Measurements from ENCODE around the gene IGFBPL1.

The IGFBPL1 gene

DNA sequence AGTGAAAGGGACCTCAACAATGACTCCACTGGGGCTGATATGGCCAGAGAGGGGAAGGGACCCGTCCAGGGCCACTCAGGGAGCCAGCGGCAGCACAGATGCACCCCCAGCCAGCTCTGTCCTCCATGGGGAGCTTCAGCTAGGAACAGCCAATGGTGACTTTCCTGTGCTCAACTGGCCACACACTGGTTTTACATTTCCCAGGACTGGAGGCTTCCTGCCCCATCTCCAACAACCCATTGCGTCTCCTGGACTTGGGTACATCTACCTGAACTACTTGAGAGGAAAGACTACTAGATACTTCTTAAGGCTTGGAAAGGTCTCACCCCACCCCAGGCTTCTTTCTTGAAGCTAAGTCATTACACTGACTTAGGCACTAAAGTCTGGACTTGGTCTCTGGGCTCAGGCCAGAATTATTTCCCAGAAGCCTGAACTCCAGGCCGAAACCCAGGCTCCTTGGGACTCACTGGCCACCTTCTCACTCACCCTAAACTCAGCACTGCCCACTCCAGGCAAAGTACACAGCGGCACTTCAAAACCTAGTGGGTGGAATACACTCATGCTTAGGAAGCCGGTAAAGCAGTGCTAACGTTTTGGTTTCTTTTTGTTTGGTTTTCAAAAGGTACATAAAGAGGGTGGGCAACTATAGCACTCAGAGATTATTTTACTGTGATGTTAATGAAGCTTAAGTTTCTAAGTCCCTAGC is 1.5 kb downstream of the IGFBPL1 start:
- no peak overlapping the region for H3K4me3 ChIP-seq (replicated peaks in 1 of 2; ENCODE audit: low read depth in 2 of 2, low read length in 2 of 2)
- TF ChIP-seq, protein P1, sequence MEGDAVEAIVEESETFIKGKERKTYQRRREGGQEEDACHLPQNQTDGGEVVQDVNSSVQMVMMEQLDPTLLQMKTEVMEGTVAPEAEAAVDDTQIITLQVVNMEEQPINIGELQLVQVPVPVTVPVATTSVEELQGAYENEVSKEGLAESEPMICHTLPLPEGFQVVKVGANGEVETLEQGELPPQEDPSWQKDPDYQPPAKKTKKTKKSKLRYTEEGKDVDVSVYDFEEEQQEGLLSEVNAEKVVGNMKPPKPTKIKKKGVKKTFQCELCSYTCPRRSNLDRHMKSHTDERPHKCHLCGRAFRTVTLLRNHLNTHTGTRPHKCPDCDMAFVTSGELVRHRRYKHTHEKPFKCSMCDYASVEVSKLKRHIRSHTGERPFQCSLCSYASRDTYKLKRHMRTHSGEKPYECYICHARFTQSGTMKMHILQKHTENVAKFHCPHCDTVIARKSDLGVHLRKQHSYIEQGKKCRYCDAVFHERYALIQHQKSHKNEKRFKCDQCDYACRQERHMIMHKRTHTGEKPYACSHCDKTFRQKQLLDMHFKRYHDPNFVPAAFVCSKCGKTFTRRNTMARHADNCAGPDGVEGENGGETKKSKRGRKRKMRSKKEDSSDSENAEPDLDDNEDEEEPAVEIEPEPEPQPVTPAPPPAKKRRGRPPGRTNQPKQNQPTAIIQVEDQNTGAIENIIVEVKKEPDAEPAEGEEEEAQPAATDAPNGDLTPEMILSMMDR (IDR thresholded peaks at IDR 0.05; ENCODE audit: low read depth, low read length), result no peak
- DNase-seq (ENCODE audit: low read depth in 2 of 2), result no peak

DNA sequence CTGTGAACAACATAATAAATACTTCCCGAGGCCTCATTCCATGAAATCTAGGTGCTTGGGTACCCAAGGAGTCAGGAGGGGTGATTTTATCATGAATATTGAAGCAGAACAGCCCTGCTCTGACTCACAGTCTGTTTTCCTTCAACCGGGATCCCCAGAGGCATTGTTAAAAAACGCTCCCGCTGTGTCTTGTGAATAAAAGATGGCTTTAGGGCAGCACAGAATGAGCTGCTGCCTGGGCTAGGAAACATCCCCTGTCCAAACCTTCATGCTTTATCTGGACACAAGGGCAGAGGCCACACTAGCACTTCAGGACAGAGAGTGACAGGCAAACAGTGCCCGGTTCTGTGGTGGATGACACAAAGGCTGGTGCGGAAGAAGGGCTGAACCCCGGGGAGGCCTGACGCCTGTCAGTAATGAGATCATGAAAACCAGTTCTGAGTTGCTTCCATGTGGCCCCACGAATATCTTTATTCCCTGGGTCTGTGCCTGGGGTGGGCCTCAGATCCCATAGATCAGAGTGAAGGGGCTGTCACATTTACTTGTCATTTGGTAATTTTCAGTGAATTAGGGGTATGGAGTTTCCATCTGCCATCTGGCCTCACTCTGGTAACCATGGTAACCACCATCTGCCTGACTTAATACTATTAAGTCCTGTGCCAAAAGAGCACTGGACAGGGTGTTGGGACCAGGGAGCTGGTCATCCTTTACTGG is 2.6 kb downstream of the IGFBPL1 start:
- TF ChIP-seq, protein P1 (IDR thresholded peaks at IDR 0.05; ENCODE audit: low read depth, low read length), result no peak
- peak in 1 of 2 donors; percentile 42 for DNase-seq (ENCODE audit: low read depth in 2 of 2)
- no peak overlapping the region for H3K4me3 ChIP-seq (replicated peaks in 1 of 2; ENCODE audit: low read depth in 2 of 2, low read length in 2 of 2)

DNA sequence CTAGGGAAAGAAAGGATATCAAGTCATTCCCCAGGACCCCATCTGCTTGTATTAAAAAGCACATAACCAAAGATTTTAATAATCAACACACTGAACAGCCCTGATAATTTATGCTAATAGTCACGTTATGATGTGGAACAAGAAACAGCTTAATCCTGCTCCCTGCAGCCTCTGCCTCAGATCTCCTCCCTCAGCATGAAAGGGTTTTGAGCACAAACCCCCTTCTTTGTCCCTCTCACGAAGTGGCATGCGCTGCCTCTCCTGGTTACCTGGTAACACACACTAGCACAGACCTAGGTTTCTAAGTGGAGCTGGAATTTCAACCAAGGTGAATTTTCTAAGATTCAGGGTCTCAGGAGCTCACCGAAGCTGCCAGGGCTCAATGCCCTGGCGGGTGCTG is 5.1 kb downstream of the IGFBPL1 start:
- no peak overlapping the region for H3K4me3 ChIP-seq (replicated peaks in 1 of 2; ENCODE audit: low read depth in 2 of 2, low read length in 2 of 2)
- DNase-seq (ENCODE audit: low read depth in 2 of 2), result no peak
- TF ChIP-seq, protein P1 (IDR thresholded peaks at IDR 0.05; ENCODE audit: low read depth, low read length), result no peak

DNA sequence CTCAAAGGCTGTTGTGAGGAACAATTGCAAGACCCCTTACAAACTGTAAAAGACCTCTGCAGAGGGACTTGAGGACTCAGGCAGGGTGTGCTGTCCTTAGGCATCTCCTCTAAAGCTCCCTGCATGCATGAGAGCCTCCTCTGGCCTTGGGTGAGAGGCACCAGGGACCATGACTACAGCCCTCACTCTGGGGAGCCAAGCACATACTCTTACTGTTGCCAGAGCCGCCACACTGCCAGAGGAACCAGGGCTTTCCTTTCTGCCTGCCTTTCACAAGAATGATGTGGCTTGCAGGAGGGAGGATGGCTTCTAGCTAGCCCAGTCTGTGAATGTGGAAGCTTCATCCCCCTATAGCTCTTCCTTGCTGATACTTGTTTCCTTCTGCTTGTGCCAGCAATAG is 5.9 kb downstream of the IGFBPL1 start:
- H3K4me3 ChIP-seq (replicated peaks in 1 of 2; ENCODE audit: low read depth in 2 of 2, low read length in 2 of 2), result no peak overlapping the region
- TF ChIP-seq, protein P1 (IDR thresholded peaks at IDR 0.05; ENCODE audit: low read depth, low read length), result no peak
- DNase-seq (ENCODE audit: low read depth in 2 of 2), result no peak

DNA sequence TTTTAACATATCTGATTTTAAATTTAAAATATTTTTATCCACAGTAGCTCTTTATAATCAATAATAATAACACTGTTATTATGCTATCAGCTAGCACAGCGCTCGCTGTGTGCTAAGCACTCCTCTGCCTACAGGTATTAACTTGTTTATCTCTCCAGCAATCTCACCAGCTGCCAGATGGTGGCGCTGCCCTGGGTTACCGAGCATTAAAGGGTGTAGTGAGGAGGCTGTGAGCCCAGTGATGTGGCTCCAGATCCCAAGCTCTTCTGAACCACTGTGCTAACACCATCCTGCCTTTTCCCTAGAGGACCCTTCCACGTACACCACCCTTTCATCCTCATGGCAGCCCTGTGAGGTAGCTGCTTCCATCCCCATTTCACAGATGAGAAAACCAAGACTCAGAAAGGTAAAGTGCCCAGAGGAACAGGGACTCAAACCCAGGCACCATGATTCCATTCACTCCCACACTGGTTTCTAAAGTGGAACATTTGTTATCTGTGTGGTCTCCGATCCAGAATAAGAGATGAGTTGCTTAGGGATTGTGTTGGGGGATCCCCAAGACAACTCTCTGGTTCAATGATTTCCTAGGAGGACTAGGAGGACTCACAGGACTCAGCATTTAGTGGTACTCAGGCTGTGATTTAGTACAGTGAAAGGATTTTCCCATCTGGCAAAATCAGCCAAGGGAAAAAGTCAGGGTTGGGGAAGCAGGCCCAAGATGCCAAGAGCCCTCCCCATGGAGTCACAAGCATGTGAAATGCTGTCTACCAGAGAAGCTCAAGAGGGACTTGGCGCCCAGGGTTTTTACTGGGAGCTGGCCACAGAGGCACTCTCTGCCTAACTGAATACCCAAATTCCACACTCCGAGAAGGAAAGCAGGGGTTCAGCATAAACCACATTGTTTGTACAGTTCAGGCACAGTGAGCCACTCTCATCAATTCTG is 7.0 kb downstream of the IGFBPL1 start:
- H3K4me3 ChIP-seq (replicated peaks in 1 of 2; ENCODE audit: low read depth in 2 of 2, low read length in 2 of 2), result no peak overlapping the region
- TF ChIP-seq, protein P1 (IDR thresholded peaks at IDR 0.05; ENCODE audit: low read depth, low read length), result peak; percentile 62
- no peak for DNase-seq (ENCODE audit: low read depth in 2 of 2)

DNA sequence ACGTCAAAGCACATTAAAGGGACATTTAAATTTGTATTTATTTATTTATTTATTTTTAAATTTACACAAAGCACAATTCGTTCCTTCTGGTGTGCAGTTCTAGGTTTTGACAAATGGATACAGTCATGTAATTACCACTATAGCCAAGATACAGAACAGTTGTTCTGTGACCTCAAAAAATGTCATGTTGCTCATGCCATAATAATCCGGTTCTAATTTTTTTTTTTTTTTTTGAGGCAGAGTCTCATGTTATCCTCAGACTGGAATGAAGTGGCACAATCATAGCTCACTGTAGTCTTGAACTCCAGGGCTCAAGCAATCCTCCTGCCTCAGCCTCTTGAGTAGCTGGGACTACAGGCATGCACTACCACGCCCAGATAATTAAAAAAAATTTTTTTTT is 7.8 kb downstream of the IGFBPL1 start:
- TF ChIP-seq, protein P1 (IDR thresholded peaks at IDR 0.05; ENCODE audit: low read depth, low read length), result no peak
- no peak overlapping the region for H3K4me3 ChIP-seq (replicated peaks in 1 of 2; ENCODE audit: low read depth in 2 of 2, low read length in 2 of 2)
- DNase-seq (ENCODE audit: low read depth in 2 of 2), result no peak

Data from cardiac fibroblast (primary cell).